Stimulated activated CD8-positive, alpha-beta memory T cell treated with anti-CD3 and anti-CD28 coated beads, Interleukin-12 subunit alpha, Interleukin-12 subunit beta, amount 100 ng/mL, for 24 hours (primary cell): ENCODE data around the gene SLC18A3.

ENCODE experiments used
- DNase-seq: peaks from one replicate; pipeline ENCODE4 v3.0.0-alpha.2; 2020; ENCODE audit errors: extremely low read depth

The SLC18A3 gene

GRCh38 chr10:49611816-49612512, 1.9 kb downstream of the SLC18A3 start:
- DNase-seq, result no peak

GRCh38 chr10:49612513-49613164, 2.5 kb downstream of the SLC18A3 start:
- DNase-seq, result no peak

GRCh38 chr10:49613165-49613881, 3.2 kb downstream of the SLC18A3 start:
- DNase-seq, result no peak

- DNase-seq, result no peak
Measured at GRCh38 chr10:49613882-49614241, 3.8 kb downstream of the SLC18A3 start, which contains the start of gene CHAT. TSS of gene CHAT (plus strand) at chr10:49614037. CDS start at chr10:49614190, 153 bp downstream.

- no peak for DNase-seq
Measured at GRCh38 chr10:49614242-49615198, 4.4 kb downstream of the SLC18A3 start.

- DNase-seq, result no peak
Measured at GRCh38 chr10:49615213-49615612, 5.1 kb downstream of the SLC18A3 start.

- no peak for DNase-seq
Measured at GRCh38 chr10:49615721-49616120, 5.6 kb downstream of the SLC18A3 start.

- DNase-seq, result no peak
Measured at GRCh38 chr10:49616421-49617101, 6.5 kb downstream of the SLC18A3 start.

- no peak for DNase-seq
Measured at GRCh38 chr10:49617121-49618020, 7.3 kb downstream of the SLC18A3 start.

GRCh38 chr10:49618821-49619220, 8.7 kb downstream of the SLC18A3 start:
- DNase-seq, result no peak

- no peak for DNase-seq
Measured at GRCh38 chr10:49619613-49620012, 9.5 kb downstream of the SLC18A3 start.

GRCh38 chr10:49620286-49620810, 10.2 kb downstream of the SLC18A3 start:
- no peak for DNase-seq

GRCh38 chr10:49620841-49621378, 10.8 kb downstream of the SLC18A3 start:
- DNase-seq, result no peak

GRCh38 chr10:49621561-49621960, 11.5 kb downstream of the SLC18A3 start:
- no peak for DNase-seq

- DNase-seq, result no peak
Measured at GRCh38 chr10:49622426-49623425, 12.6 kb downstream of the SLC18A3 start.

GRCh38 chr10:49624629-49625028, 14.5 kb downstream of the SLC18A3 start:
- no peak for DNase-seq

GRCh38 chr10:49625411-49625810, 15.3 kb downstream of the SLC18A3 start:
- no peak for DNase-seq

GRCh38 chr10:49627038-49627437, 16.9 kb downstream of the SLC18A3 start:
- DNase-seq, result no peak
